ENCODE results near the gene COPZ1. TPM values are rescaled to one million over a fixed set of nuclear protein-coding genes. Genes with fewer than 3 reads are reported as not detected.

Gene COPZ1
- total and polyA plus RNA-seq, 2 donors (not counting 3 experiments of a cell fraction or from before 2014, with no cell fraction given), result 143 to 174 TPM

- POLR2A ChIA-PET, result interaction anchor here (1.3 kb wide), 1 partner anchor 57 kb away, joined by 4 read pairs; the partner anchor contains the start of genes CBX5 and HNRNPA1
- Histone ChIP-seq H3K9me3 (replicated peaks; ENCODE audit: control insufficient read depth, insufficient read depth, low read length) (no peaks in the 10 kb centered on the region), H3K79me2 (ENCODE audit: control insufficient read depth, insufficient read depth, low read length) (peaks cover 9% of the 10 kb centered on the region), H3K9ac (replicated peaks; ENCODE audit: extremely low read depth, insufficient read depth, low read length) (no peak overlapping the region), H3K27me3 (ENCODE audit: control insufficient read depth in 2 of 2, insufficient read depth in 2 of 2, low read length in 2 of 2) (no peaks in the 10 kb centered on the region), H3K4me2 (ENCODE audit: insufficient read depth, low read length) (no peak overlapping the region), H3K9me1 (replicated peaks; ENCODE audit: control insufficient read depth, extremely low read depth, insufficient read depth, low read length) (no peaks in the 10 kb centered on the region), H3K36me3 (ENCODE audit: control insufficient read depth in 2 of 2, extremely low read depth in 1 of 2, insufficient read depth in 2 of 2, low read length in 2 of 2) (peaks cover 10 to 13% of the 10 kb centered on the region in 2 experiments), H3K4me1 (ENCODE audit: control insufficient read depth, extremely low read depth, insufficient read depth, low read length) (no peaks in the 10 kb centered on the region), H3K4me3 (replicated peaks in 1 of 3; ENCODE audit: insufficient read depth in 1 of 3, low read depth in 1 of 3, low read length in 3 of 3) (no peak overlapping the region), H2AFZ (ENCODE audit: low read depth, low read length) (no peak overlapping the region), H3K27ac (ENCODE audit: insufficient read depth, low read depth, low read length) (no peak overlapping the region), H4K20me1 (replicated peaks; ENCODE audit: control insufficient read depth, extremely low read depth, insufficient read depth, low read length) (no peaks in the 10 kb centered on the region)
- intact Hi-C loops (cut with micrococcal nuclease), result loop anchor here (1.0 kb wide), 1 partner anchor 41 kb away; no protein-coding TSS in a partner anchor
- dilution Hi-C loops (cut with MboI; ENCODE audit: extremely low pct_ligation_motif_present, low sequenced_read_pairs), result no loop called here
- BruUV-seq (replicated peaks), result TSS peak; percentile 11
- no peak for DNase-seq (ENCODE audit: low read depth, low spot score)
- TF ChIP-seq MAX (IDR thresholded peaks at IDR 0.05; ENCODE audit: insufficient read depth, insufficient read length) (no peak), JUN (IDR thresholded peaks at IDR 0.05; ENCODE audit: borderline replicate concordance, insufficient read depth, insufficient read length, low read depth) (no peak), MYC (IDR thresholded peaks at IDR 0.05; ENCODE audit: low read depth, low read length) (no peak), FOS (IDR thresholded peaks at IDR 0.05; ENCODE audit: borderline replicate concordance, insufficient read depth, low read length) (no peak), GATA2 (IDR thresholded peaks at IDR 0.05; ENCODE audit: insufficient read depth, insufficient read length, low read depth, low read length) (no peak), EZH2 (IDR thresholded peaks at IDR 0.05; ENCODE audit: borderline replicate concordance, low read depth, low read length, severe bottlenecking) (no peak), POLR2A (IDR thresholded peaks at IDR 0.05; ENCODE audit: low read depth, low read length) (no peak), CTCF (IDR thresholded peaks at IDR 0.05; ENCODE audit: extremely low read depth in 1 of 2, insufficient read depth in 1 of 2, low read depth in 1 of 2, low read length in 2 of 2) (no peak), POLR2AphosphoS5 (IDR thresholded peaks at IDR 0.05; ENCODE audit: insufficient read depth, low read depth, low read length) (no peak)
- FAIRE-seq, result no peak
- CTCF ChIA-PET, result interaction anchor here (0.5 to 5.4 kb wide), 13 partner anchors 9 to 118 kb away, joined by 3 to 61 read pairs (median 4); partner anchors contain the start of gene COPZ1
These were observed 13.1 kb downstream of the COPZ1 start for GRCh38 chr12:54337854-54338650.

Data from endothelial cell of umbilical vein (primary cell).